GM19099 (cell line): Measurements from ENCODE around the gene EDC4.

ENCODE experiments used
- POLR2A ChIP-seq: IDR thresholded peaks from 3 replicates; pipeline ENCODE4 v1.6.1; 2011; ENCODE audit warnings: low read depth; ENCODE audit not compliant: insufficient read length; ENCODE audit errors: extremely low read depth

Gene EDC4

DNA sequence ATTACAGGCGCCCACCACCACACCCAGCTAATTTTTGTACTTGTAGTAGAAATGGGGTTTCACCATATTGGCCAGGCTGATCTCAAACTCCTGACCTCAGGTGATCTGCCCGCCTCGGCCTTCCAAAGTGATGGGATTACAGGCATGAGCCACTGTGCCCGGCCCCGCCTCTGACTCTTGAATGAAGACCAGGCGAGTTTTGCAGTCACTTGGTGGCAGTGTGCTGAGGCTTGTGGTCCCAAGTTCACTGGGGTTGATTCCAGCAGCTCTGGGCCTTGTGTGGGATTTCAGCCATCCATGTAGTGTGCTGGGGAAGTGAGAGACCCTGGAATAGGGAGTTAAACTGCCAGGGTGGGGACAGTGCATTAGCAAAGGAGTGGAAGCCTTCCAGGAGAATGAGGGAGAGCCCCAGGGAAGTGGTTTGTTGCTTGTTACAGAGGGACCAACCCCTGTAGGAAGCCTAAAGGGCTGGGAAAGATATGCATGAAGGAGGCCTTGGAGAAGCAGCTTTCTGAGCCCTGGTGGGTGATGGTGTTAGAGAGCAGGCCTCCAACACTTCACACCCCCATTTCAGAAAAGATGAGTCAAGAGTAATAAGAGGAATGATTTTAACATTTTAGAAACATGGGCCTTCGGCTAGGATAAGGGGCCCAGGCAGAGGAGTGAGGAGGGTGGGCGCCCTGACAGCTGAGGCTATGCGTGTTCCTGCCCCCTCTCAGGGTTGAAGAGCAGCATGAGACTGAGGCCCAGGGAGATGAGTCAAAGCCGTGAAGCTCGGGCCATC, 34.7 kb downstream of the EDC4 start:
- TF ChIP-seq POLR2A = no peak

DNA sequence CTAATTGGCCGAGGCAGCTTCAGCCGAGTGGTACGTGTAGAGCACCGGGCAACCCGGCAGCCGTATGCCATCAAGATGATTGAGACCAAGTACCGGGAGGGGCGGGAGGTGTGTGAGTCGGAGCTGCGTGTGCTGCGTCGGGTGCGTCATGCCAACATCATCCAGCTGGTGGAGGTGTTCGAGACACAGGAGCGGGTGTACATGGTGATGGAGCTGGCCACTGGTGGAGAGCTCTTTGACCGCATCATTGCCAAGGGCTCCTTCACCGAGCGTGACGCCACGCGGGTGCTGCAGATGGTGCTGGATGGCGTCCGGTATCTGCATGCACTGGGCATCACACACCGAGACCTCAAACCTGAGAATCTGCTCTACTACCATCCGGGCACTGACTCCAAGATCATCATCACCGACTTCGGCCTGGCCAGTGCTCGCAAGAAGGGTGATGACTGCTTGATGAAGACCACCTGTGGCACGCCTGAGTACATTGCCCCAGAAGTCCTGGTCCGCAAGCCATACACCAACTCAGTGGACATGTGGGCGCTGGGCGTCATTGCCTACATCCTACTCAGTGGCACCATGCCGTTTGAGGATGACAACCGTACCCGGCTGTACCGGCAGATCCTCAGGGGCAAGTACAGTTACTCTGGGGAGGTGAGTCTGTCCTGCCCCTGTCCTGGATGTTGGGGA, 36.3 kb downstream of the EDC4 start:
- TF ChIP-seq POLR2A = no peak

DNA sequence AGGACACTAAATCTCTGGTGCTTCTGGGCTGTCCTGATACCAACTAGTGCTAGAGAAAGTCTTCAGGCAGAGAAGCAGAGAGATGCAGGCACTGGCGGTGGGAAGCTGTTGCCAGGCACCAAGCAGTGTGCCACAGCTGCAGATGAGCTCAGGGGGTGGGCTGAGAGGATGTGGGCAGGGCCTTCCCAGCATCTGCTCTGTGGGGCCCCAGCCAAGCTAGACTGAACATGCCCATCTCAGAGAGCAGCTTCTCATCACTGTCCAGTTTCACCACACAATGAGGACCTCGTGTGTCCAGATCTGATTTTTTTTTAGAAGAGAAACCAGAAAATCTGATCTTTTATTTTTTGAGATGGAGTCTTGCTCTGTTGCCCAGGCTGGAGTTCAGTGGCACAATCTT, 37.3 kb downstream of the EDC4 start:
- no peak for TF ChIP-seq POLR2A

DNA sequence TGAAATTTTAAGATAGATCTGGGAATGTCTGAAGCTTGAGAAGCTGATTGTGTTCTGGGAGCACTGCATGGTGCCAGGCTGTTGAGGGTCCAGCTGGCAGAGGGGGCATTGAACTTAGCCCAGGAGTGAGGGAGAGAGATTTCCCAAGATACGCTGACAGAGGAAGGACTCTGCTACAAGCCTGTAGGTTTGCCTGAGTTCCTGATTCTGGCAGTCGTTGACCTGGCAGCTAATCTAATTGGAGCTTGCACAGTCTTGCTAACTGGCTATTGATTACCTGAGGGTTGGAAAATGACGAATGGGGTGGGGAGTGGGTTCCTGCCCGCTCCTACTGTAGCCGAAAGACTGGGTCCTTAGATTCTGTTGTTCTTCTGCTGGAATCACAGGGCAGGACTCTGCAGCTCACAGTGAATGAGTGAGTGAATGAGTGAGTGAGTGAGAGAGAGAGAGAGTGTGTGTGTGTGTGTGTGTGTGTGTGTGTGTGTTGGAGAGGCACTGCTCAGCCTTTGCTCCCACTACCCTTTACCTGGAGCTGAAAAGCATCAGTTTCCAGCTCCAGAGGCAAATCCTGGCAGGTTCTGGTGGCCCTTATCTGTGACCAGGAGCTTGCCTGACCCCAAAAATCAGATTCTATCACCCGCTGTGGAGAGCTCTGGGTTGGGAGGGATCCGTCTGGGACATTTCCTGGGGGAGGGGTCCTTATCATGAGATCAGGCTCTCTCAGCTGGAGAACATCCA, 42.1 kb downstream of the EDC4 start:
- TF ChIP-seq POLR2A = no peak

DNA sequence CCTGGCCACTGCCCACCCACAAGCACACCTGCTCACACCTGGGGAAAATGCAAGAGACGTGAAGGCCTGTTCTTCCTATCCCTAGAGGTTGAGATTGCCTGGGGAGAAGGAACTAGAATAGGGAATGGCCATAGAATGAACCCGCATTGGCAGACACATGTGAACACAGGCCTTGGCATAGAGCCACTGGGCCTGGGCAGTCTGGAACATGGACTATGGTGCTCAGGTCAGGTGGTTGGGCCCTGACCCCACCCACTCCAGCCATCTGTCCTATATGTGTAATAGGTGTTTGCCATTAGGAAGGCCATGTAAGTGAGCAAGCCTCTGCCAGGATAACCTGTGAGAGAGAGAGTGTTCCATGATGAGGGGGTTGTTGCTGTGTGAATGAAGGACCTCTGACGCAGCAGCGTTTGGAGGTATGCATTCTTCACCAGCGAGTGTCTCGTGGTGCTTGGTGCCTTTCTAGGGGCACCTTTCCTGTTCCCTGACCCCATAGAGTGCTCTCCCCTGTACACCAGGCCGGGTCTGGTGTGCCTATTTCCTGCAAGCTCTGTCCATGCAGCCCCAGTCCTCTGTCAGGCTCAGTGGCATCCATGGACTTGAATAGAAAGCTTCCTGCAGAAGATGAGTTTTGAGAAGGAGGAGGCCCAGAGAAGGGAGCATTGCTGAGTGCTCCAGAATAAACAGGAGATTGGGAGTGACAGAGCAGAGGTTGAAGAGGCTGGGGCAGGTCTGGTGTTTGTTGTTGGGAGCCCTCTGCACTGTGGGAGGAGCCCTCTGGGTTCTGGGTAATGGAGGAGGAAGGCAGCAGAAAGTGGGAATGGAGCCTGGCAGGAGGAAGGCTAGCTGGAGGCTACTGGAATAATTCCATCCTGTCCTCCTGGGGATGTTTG, 43.2 kb downstream of the EDC4 start:
- TF ChIP-seq POLR2A = no peak

DNA sequence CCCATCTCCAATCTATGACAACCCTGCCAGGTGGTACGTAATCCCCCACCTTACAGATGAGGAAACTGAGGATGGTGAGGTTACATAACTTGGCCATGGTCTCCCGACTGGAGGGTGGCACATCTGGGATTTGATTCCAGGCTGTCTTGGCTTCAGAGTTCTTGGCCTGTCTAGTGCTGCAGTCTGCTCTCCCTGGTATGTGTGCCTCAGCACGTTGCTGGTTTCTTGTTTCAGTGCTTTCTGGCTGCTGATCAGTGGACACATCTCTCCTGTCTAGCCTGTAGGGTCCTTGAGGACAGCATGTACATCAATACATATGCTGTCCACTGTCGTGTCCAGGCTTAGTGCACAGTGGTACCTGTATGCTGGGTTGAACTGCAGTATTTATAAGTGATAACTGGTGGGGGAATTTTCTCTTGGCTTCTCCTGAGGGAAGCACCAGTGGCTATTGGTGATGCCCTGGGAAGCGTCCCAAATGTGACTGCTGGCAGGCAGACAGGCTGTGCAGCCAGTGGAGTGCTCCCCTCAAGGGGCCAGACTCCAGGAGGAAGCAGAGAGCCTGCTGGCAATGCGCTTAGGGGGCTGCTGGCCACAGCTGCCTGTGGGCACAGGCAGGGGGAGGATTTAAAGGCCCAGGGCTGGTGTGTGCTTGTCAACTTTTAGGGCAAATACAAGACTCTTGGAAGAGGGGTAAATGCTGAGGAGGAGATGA, 44.4 kb downstream of the EDC4 start:
- TF ChIP-seq POLR2A = no peak

DNA sequence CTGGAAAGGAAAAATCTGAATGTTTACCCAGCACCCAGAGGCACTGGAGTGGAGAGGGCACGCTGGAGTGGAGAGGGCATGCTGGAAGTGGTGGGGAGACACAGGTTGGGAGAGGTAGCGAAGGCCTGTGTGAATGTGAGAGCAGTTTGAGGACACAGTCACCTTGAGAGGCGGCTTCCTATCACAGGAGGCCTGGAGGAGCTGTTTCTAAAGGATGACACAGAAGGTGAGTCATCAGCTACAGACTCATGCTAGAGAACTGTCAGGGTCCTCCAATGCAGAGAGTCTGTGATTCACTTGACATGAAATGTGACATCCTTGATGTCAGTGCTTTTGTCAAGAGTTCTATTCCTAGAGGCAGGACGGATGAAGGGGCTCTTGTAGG, 45.0 kb downstream of the EDC4 start:
- TF ChIP-seq POLR2A = no peak

DNA sequence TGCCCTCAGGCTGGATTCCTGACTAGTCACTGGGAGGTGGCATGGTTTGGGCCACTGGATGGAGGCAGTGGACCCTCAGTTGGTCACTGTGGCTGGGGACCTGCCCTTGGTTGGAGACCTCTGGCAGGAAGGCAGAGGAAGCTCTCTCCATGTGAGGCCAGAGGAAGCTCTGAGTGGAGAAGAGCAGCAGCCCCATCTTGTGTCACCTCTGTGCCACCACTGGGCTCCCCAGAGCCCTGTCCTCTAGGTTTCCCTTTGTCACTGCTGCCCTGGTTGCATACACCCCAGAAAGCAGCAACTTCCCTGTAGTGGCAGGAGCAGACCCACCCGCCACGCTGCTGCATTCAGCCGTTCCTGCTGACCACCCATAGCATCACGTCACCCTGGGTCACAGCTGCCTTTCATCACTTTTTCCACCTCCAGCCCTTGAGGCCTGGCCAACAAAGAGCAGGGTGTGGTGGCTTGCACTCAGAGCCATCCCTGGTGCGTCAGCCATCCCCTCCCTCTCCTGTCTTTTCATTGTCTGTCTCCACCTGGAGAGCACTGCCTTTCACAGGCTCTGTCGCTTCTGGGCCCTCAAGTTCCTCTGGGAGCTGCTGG, 46.9 kb downstream of the EDC4 start:
- no peak for TF ChIP-seq POLR2A

DNA sequence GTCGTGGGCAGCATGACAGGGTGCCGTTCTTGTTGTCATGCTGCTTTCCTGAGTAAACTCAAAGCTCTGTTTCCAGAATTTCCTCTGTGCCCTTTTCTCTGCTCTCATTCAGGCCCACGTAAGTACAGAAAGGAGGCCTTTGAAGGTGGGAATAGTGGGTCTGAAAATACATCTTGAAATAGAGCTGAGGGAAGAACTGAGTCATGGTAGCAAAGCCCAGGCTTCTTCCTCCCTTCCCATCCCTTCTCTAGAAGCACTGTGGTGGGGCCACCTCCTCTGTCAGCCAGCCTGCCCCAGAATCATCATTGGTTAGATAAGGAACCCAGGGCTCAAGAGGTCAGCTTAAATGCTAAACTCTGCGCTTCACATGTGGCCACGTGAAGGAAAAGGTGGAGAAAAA, 49.4 kb downstream of the EDC4 start:
- no peak for TF ChIP-seq POLR2A

DNA sequence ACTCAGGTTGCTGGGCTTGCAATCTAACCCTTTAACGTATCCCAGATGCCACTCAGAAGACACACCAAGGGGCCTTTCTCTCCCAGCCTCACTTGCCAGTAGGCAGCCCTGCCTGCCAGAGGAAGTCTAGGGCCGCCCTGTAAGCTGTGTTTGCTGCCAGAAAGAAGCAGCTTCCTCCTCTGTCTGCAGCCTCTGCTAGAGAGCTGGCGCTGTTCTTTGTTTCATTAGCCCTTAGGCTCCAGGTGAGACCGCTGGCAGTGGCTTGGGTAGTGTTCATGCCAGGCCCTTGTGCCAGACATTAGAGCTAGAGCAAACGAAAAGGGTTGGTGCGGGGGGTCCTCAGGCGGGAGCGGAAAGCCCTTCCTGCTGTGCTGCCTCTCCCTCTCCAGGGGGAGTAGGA, 49.9 kb downstream of the EDC4 start:
- no peak for TF ChIP-seq POLR2A

DNA sequence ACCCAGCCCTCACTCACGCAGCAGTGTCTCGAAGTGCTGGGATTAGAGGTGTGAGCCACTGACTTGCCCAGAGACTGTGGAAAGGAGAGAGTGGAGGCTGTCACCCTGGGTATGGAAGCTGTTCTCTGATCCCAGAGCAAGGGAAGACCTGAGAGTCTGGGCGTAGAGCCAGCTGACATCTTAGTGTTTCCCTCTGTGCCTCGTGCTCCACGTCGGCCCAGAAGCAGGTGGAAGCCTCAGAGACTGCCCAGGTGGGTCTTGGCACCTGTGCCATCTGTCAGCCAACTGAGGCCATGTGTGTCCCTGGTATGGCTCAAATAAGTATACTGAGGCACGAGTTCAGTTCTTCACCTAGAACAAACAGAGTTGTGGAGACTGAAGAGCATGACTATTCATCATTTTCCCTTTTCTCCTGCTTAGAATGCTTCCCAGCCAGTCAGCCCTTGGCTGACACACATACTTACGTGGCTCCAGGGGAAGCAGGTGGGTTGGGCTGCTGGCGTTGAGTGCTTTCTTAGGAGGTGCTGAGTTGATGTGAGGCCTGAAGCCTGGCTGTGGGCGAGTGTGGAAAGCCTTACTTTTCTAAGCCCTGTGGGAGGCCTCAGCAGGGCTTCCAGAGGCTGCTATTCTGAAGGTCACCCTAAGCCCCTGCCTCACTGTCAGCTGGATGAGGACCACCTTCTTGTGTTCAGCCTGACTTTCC, 50.7 kb downstream of the EDC4 start:
- TF ChIP-seq POLR2A = no peak

DNA sequence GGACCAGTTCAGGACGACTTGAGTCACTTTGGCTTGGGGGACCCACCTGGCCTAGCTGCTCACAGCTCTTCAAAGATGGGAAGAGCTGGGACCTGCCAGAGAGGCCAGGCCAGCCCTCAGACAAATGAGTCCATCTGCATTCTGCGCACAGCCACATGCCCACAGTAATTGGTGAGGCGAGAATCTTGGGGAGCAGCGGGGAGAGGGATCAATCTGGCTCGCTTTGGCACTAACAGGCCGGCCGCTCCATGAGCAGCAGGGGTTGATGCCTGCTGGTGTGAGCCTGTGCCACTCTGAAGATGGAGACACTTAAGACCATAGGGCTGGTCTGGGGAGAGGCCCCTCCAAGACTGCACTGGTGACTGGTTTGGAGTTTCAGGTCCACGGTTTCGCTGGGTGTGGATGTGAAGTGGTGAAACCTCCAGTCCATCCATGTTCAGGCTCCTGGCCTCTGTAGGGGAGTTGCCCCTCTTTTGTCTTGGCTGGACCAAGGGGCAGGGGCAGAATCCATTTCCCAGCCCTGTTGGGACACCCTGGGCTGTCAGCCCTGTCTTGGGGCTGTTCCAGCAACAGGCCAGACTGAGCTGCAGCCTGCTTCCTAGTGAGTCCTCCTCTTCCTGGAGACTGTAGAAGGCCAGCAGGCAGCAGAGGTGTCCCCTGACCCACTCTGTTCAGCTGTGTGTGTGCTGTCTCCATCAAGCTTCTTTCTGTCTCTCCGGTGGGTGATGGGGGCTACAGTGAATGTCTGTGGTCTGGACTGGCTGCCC, 51.5 kb downstream of the EDC4 start:
- TF ChIP-seq POLR2A = no peak

DNA sequence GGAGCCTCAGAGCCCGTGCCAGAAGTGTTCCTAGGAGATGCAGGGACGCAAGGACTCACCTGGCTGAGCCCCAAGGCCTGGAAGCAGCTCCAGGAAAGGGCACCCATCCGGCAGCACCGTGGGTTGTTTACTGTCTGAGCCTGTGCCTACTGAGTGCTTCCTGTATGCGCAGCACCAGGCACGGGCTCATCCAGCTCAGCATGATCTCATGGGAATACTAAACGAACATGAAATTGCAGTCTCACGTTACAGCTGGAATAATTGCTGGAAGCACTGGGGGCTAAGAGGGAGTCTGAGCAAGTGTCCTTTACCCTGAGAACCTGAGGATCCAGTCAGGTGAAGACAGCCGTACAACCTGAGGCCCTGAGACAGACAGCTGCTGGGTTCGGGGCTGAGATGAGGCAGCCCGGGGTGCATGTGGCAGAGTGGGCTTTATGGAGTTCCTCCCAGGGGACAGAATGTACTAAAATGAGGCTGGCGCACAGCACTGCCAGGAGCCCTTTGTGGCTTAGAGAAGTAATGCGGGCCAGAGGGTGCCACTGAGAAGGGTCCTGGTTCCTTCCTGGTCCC, 53.4 kb downstream of the EDC4 start:
- peak; percentile 30 for TF ChIP-seq POLR2A
